Measurements from ENCODE around the gene OCRL.
A peak's percentile ranks its signal among the peaks of the same experiment; 100 is the strongest.

OCRL gene

DNA sequence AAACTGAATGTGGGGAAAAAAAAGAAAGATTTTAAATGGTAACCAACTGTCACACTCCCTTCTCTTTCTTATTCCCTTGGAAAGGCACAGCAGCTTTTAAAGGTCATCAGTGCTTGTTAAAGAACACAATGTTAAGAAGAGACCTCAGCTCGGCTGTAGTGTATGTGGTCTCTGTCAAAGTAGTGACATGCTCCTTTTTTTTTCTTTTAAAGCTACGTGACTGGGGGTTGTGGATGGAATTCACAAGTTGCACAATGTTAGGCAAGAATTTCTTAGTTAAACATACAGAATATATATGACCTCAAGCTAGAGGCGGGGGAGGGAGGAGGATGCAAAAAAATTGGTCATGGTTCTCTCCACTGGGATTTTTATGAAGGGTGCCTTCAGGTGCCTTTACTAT is 45.6 kb downstream of the OCRL start:
- DNase-seq: no peak
- no peak for ATAC-seq

DNA sequence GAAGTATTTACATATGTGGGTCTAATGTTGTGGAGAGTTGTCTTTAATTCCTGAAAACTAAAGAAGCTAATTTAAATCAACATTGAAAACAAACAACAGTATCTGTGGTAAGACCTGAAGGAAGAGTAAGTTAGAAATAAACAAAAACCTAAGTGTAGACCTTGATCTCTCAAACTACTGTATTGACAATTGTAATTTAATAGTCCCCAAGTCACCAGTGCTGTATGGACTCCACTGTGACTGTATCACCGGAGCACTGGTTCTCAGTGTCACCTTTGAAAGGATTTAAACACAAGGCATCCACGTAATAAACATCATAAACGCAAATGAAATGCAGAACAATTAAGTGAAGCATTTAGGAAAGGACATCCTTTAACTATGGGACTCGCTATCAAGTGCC is 46.4 kb downstream of the OCRL start:
- DNase-seq (no peak), ATAC-seq (no peak)

DNA sequence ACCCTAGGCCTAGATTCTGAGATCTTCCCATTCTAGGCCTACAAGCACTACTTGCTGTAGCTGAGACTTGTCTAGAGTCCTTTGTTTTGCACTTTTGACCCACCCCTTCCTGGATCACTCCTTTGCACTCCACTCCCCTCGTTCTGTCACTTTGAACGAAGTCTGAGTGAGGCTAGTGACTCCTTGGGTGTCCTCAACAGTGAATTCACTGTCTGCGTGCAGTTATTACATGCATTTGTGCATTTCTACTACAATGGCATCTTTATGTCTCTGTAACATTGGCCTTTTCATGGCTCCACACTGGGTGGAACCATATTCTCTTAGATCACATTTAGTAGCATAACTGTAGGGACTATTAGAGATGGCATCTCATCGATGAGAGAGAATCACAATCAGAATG is 50.5 kb downstream of the OCRL start:
- DNase-seq (no peak), ATAC-seq (no peak)

DNA sequence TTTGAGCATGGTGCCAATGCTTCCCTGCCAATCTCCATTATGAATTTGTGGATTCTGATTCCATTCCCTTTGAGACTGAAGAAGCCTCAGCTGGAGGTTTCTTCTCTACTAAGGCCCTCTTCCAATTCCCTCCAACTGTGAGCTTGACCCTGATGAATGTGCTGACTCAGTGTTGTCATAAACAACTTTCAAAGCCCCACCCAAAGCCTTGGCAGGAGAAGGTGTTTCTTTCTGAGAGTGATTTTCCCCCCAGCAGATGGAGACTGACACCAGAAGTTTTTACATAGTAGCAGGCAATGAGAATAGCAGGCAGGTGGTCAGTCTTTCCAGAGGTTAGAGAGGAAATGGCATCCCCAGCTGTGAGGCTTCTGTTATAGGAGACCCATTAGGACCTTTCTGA is 53.1 kb downstream of the OCRL start:
- ATAC-seq: no peak

DNA sequence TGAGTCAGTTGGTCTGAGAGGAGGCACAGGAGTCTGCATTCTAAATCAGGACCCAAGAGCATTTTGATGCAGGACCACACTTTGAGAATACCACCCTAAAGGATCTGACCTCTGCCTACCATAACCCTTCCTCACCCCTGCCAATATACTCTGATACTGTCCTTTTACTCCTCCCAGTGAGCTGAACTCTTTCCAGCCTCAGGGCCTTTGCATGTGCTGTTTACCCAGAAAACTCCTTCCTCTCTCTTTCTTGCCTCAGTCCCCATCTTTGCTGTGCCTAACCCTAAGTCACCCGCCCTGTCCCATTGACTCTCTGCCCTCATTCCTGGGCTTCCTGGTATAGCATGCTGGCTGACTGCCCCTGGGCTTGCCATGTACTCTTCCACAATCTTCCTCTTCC is 54.7 kb downstream of the OCRL start:
- no peak for ATAC-seq
- DNase-seq: no peak

More for the DNA sequence above, 53.1 kb downstream of the OCRL start:
- no peak for DNase-seq

DNA sequence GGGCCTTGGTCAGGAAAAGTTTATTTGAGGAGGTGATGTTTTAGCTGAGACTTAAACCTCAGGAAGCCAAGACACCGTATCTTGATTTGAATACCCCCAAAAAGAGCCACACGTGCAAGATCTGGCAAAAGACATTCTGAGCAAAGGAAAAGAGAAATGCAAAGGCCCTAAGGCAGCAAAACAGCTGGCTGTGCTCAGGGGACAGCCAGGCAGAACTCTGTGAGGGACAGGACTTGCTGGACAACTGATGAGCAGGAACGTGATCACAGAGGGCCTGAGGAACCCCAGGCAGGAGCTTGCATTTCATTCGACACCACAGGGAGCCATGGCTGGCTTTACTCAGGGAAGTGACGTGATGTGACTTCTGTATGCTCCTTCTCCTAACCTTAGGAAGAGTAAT is 56.0 kb downstream of the OCRL start:
- DNase-seq (no peak), ATAC-seq (no peak)

DNA sequence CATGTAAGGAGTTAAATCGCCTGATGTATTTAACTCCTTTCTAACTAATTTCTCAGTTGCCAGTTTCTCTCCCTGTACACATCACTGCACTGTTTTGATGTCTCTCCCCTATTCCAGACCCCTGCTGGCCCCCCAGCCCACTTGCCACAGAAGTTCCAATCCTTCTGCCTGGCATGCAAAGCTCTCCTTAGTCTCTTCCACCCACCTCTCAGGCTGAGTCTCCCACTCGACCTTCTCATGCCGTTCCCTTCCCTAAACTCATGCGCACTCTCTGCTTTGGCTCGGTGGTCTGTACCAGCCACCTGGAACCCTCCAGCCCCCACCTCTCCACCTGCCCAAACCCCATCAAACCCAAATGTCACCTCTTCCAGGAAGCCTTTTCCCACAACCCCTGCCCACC is 57.8 kb downstream of the OCRL start:
- DNase-seq (no peak), ATAC-seq (no peak)

DNA sequence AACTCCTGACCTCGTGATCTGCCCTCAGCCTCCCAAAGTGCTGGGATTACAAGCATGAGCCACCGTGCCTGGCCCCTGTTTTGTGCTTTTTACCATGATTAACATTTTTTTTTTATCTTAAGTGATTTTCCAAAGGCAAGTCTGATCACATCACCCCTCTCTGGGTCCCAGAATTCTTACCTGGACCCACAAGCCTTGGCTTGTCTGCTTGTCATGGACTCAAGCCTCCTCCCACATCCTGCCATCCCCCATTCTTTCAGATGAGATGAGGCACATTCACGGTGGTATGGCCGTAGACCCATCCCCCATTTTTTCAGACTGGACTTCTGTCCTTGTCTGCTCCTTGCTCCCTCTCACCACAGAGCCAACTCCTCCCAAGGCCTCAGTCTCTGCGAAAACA is 59.4 kb downstream of the OCRL start:
- no peak for DNase-seq
- no peak for ATAC-seq

DNA sequence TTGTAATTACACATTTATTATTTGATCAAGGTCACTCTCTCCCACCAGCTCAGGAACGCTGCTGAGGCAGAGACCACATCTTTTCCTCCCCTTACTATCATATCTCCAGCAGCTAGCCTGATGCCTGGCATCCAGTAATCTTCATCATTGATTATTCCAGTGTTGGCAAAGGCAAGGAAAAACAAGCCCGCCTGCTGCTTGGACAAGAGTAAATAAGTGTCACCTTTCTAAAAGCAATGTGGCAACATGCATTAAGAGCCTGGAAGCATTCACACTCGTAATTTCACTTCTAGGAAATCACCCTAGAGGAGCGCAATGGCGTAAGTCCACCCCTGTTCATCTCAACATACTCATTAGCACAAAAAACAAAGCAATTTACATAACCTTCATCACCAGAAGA is 59.9 kb downstream of the OCRL start:
- ATAC-seq: no peak

DNA sequence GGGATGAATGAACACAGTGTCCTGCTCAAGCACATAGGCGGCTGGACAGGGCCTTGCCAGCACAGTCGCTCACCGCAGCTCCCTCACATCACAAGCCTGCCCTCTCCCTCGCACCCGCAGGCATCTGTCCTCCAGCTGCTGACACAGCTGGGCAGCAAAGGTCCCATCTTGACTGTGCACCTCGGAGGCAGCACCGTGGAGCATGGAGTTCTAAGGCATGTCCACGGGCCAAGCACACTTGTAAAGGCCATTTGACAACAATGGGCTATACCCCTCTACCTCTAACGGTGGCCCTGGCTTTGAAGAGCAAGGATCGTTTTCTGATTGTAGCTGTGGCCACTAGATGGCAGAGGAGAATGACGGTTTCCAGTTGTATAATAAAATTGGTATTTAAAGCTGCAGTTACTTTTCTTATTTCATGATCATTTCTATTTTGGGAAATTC is 60.9 kb downstream of the OCRL start:
- ATAC-seq (no peak), DNase-seq (no peak)

More for the DNA sequence above, 59.9 kb downstream of the OCRL start:
- no peak for DNase-seq

DNA sequence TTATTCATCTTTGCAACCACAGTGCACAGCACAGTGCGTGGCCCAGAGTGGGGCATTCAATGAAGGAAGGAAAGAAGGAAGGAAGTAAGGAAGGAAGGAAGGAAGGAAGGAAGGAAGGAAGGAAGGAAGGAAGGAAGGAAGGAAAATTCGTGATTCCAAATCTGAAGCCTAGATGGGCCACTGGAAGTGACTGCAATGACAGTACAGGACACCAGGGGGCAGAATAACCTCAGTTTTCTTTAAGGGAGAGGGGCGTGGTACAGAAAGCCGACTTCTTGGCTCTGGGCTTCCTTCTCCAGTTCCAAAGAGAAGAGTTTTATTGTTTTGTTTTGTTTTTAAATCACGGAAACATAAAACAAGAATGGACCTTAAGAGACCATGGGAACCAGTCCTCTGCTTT is 66.9 kb downstream of the OCRL start:
- ATAC-seq: peak; percentile 63

DNA sequence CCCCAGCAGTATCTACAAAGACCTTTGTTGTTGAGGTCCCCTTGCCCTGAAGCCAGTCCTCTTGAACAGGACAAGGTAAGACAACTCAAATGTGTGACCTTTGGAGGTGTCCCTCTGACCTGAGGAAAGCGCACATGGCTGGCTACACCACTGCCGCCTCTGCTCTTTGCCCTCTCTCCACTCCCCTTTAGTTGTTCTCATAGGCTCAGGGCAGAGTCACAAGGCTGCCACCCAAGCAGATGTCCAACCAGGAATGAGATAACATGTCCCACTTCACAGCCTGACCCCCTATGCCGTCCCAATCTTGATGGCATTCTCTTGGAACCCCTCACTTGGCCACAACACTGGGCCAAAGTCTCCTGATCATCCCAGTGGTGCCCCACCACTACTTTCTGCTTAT is 68.4 kb downstream of the OCRL start:
- DNase-seq (no peak), ATAC-seq (no peak)

More for the DNA sequence above, 66.9 kb downstream of the OCRL start:
- DNase-seq: peak; percentile 51

DNA sequence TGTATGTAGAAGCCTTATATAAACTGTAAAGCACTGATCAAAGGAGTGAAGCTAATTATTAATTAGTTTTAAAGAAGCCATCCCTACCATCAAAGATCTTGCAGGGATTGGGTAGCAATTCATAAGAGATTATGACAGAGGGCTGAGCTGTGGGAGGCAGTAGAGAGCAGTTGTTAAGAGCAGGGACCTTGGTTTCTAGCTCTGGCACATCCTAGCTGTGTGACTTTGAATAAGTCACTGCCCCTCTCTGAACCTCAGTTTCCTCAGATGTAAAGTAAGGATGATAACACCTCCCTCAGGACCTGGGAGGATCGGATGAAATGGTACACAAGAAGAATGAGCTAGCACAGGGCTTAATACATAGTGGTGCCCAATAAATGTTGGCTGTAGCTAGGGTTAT is 69.3 kb downstream of the OCRL start:
- no peak for ATAC-seq
- no peak for DNase-seq

DNA sequence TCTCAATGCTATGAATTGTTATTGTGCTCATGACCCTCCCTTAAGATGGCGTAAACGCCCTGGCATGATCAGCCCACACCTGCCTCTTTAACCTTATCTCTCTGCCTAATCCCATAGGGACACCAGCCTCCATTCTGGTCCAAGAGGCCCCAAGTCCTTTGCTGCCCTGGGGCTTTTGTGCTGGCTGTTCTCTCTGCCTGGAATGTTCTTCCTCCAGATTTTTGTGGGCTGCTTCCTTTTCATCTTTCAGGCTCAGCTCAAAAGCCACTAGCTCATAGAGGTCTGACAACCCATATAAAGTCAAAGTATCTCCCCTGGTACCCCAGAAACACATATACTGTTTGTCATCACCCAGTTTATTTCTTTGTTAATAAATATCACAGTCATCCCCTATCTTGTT is 72.3 kb downstream of the OCRL start:
- no peak for DNase-seq
- ATAC-seq: no peak

DNA sequence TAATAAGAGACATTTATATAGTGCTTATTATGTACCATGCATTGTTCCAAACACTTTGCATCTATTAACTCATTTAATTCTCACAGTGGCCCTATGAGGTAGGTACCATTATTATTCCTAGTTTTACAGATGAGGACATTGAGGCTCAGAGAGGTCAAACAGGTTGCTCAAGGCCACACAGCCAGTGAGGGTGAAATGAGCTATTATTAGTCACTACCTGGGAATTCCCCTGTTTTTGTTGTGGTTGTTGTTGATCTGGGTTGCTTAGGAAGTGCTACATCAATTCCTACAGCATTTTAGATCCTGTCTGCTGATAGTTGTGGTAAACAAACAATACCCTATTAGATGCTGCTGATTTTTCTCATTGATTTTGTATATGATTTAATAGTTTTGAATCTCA is 73.5 kb downstream of the OCRL start:
- ATAC-seq: no peak
- DNase-seq: no peak

DNA sequence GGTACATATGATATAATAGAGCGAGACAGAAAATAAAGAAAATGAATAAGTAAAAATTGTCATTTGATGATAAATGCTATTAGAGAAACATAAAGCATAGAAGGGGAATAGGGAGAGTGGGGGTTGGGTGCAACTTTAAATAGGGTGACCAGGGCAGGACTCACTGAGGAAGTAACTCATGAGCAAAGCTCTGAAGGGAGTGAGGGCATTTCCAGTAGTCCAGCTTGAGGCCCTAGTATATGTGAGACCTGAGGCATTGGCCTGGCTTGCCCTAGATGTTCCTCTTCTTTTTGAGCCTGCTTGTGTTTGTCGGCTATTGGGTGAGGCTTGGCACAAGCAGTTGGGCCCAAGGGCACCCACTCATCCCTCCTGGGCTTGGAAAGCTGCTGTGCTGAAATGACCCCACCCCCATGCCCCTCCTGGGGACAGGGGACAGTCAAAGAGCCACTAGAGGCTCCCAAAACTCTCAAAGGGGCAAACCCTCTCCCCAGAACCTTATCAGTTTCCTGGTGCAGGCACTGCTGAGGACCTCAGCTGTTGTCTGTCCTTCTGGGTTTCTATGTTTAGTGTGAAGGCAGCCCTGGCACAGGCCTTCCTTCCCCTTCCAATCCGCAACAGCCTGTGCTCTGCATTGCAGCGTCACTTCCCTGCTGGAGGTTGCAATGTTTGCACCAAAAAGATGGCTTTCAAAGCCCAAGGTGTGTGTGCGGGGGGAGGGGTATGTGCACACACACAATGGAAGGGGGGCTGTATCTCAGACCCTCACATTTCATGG is 74.6 kb downstream of the OCRL start:
- no peak for ATAC-seq
- DNase-seq: no peak

DNA sequence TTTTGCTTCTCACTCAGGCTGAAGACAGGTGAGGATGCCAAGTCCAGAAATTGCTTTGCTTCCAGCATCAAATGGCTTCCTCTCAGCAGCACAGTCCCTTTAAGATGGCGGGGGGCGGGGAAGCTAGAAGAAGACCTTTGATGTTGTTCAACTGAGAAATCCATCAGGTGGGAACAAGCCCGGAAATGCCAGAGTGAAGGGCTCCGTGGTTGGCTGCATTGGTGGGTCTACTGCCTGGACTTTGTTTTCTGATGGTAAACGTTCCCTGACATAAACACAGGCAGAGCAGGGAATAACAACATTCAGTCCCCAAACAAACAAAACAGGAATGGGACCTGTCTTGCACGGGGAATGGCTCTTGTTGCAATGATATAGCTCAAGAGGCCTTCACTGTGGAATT is 77.4 kb downstream of the OCRL start:
- no peak for ATAC-seq
- no peak for DNase-seq

DNA sequence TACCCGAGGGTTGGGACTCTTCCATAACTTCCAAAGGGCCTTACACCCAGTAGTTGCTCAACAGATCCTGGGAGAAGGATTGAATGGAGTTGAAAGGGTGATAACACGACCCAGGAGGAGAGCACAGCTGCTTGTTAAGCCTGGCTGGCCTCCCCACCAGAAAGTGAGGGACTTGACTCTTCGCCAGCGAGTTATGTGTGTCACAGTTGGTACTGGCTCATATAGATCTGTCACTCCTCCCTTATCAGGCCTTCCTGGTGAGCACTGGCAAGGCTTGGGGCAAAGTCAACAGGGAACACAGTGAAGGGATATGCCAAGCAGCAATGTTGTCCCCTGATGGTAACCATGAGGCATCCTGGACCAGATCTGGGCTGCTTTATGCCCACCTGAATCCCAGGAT is 78.9 kb downstream of the OCRL start:
- DNase-seq (no peak), ATAC-seq (no peak)

DNA sequence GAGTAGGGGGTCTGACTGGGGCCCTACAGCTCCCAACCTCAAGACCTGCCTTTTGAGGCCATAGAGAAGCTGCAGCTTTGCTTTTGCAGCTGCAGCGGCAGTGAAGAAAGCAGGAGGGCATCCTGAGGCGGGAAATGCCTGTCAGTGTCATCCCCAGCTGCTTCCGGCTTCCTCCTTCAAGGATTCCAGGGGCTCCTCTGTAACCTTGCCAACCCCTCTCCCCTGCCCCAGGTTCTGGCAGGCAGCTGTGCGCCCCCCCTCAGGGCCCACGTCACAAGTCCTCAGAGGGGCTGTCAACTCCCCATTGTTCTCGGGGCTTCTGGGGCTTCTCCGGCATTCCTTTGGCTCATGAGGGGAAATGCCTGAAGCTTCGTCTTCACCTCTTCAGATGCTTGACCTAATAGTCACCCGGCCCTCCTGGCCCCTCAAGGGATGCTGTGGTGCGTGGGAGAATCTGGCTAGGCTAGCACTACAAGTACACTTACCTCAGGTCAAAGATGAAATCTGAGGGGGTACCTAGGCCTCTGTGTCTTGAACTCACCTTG is 82.8 kb downstream of the OCRL start:
- no peak for DNase-seq
- no peak for ATAC-seq

DNA sequence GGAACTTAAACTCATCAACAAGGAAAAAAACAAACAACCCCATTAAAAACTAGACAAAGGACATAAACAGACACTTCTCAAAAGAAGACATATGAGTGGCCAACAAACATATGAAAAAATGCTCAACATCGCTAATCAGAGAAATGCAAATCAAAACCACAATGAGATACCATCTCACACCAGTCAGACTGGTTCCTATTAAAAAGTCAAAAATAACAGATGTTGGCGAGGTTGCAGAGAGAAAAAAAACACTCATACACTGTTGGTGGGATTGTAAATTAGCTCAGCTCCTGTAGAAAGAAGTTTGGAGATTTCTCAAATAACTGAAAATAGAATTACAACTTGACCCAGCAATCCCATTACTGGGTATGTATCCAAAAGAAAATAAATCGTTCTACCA is 86.0 kb downstream of the OCRL start:
- DNase-seq: no peak
- no peak for ATAC-seq

DNA sequence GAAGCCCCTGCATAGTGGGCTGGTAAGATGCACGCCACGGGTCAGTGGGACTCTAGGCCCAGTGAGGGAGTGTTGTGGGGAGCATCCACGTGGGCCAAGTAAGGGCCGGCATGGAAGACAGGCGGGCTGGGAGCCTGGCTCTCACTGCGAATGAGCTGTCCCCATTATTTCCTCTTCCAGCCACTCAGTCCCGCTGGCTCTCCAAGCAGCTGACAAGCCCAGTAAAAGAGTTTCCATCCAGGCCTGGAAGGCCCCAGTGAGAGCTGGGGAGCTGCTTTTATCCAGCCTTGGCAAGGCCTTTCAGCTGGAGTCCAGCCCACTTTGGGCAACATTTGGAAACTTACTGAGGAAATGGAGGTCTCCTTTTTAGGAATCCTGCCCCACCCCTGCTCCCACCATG is 89.8 kb downstream of the OCRL start:
- DNase-seq: no peak
- ATAC-seq: no peak

DNA sequence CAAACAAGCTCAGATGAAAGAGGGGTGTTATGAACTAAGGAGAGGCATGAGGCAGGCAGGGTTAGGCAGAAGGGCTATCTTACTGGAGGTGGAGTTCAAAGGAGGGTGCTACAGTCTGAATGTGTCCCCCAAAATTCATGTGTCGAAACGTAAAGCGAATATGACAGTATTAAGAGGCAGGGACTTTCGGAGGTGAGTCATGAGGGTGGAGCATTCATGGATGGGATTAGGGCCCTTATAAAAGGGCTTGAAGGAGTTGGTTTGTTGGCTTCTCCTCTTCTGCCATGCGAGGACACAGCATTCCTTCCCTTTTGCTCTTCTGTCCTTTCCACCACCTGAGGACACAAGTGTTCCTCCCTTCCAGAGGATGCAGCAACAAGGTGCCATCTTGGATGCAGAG is 91.8 kb downstream of the OCRL start:
- ATAC-seq (no peak), DNase-seq (no peak)

DNA sequence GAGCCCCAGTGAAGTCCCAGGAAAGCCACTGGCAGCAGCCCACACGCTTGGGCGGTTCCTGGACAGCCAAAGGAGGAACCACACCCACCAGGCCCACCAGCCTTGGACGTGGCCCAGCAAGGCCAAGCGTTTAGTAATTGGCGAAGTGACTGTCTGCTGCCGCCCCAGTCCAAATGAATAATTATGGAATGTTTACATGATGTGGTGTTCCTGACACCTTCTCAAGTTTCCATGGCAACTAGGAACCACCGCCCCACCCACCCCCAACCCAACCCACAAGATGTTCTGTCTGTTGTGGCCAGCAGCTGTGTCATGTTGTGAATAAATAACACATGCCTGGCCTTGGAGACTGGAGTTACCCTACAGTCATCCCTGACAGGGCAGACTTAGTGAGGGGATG is 92.4 kb downstream of the OCRL start:
- ATAC-seq (no peak), DNase-seq (no peak)

DNA sequence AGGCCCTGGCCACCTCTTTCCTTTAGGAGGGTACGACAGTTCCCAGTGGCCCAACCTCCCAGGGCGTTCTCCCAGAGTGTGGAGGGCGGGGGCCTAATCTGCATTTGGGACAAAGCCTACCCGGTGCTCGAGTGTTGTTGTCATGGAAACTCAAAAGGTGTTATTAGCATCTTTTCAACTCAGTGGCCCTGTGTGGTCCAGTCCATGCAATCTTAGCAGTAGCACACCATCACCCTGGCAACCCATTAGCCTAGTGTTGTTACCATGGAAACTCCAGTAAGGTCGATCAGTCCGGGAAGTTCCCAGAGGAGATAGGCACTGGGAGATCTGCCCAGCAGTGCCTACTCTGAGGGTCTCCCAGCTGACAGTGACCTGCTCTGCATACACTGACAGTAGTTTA is 94.5 kb downstream of the OCRL start:
- DNase-seq (no peak), ATAC-seq (no peak)
